Measurements from ENCODE around the gene KRTAP2-3. TPM values are rescaled to one million over a fixed set of nuclear protein-coding genes. Genes with fewer than 3 reads are reported as not detected.
A peak's percentile ranks its signal among the peaks of the same experiment; 100 is the strongest.
"Not testable (repeated sequence)": the region's sequence is repeated elsewhere in the genome, so short reads cannot be mapped to it uniquely, and the experiment has no call there.

The KRTAP2-3 gene
- total RNA-seq (2014; rRNA removed; shearing (Covaris generic)), result not detected in 2 replicates
- polyA plus RNA-seq (2015; cell fraction: cytosol; rRNA removed), result not detected in 2 replicates
- polyA plus RNA-seq (2015; cell fraction: nucleus; rRNA removed), result not detected in 2 replicates

GRCh38 chr17:41060052-41060604, at the start of gene KRTAP2-3:
Gene KRTAP2-3 (minus strand): TSS chr17:41060114. CDS start chr17:41060050, 64 bp downstream.
- DNase-seq (ENCODE audit: low read depth, low spot score), result peak; percentile 80
- in situ Hi-C loops (cut with HindIII; ENCODE audit: low pct_unique_long_range_greater_than_20kb, low sequenced_read_pairs), result no loop called here

- DNase-seq (ENCODE audit: low read depth, low spot score); in situ Hi-C loops (cut with HindIII; ENCODE audit: low pct_unique_long_range_greater_than_20kb, low sequenced_read_pairs): not testable (repeated sequence)
These were observed 48.9 kb upstream of the KRTAP2-3 start for GRCh38 chr17:41108728-41109386.

- no peak for DNase-seq (ENCODE audit: low read depth, low spot score)
- in situ Hi-C loops (cut with HindIII; ENCODE audit: low pct_unique_long_range_greater_than_20kb, low sequenced_read_pairs), result no loop called here
These were observed 48.1 kb upstream of the KRTAP2-3 start for GRCh38 chr17:41107941-41108450.

GRCh38 chr17:41105347-41105746, 45.4 kb upstream of the KRTAP2-3 start, which contains the start of gene KRTAP4-9:
Gene KRTAP4-9 (plus strand): TSS chr17:41105389. CDS start chr17:41105389, 0 bp downstream.
- in situ Hi-C loops (cut with HindIII; ENCODE audit: low pct_unique_long_range_greater_than_20kb, low sequenced_read_pairs), result not testable (repeated sequence)

GRCh38 chr17:41104386-41105038, 44.6 kb upstream of the KRTAP2-3 start:
- in situ Hi-C loops (cut with HindIII; ENCODE audit: low pct_unique_long_range_greater_than_20kb, low sequenced_read_pairs); DNase-seq (ENCODE audit: low read depth, low spot score): not testable (repeated sequence)

More at GRCh38 chr17:41105347-41105746, 45.4 kb upstream of the KRTAP2-3 start, which contains the start of gene KRTAP4-9:
- DNase-seq (ENCODE audit: low read depth, low spot score), result not testable (repeated sequence)

GRCh38 chr17:41103896-41104295, 44.0 kb upstream of the KRTAP2-3 start:
- no peak for DNase-seq (ENCODE audit: low read depth, low spot score)
- in situ Hi-C loops (cut with HindIII; ENCODE audit: low pct_unique_long_range_greater_than_20kb, low sequenced_read_pairs), result no loop called here

- in situ Hi-C loops (cut with HindIII; ENCODE audit: low pct_unique_long_range_greater_than_20kb, low sequenced_read_pairs), result no loop called here
- no peak for DNase-seq (ENCODE audit: low read depth, low spot score)
These were observed 41.8 kb upstream of the KRTAP2-3 start, which contains the start of gene KRTAP4-16 for GRCh38 chr17:41101586-41102259. Gene KRTAP4-16 (minus strand): TSS chr17:41102209. CDS start chr17:41102209, 0 bp downstream.

- peak; percentile 55 for DNase-seq (ENCODE audit: low read depth, low spot score)
- in situ Hi-C loops (cut with HindIII; ENCODE audit: low pct_unique_long_range_greater_than_20kb, low sequenced_read_pairs), result not testable (repeated sequence)
These were observed 40.0 kb upstream of the KRTAP2-3 start for GRCh38 chr17:41099682-41100480.

- no peak for DNase-seq (ENCODE audit: low read depth, low spot score)
- in situ Hi-C loops (cut with HindIII; ENCODE audit: low pct_unique_long_range_greater_than_20kb, low sequenced_read_pairs), result no loop called here
These were observed 38.6 kb upstream of the KRTAP2-3 start for GRCh38 chr17:41098481-41098880.

GRCh38 chr17:41098042-41098441, 38.1 kb upstream of the KRTAP2-3 start, which contains the start of gene KRTAP4-8:
Gene KRTAP4-8 (minus strand): TSS chr17:41098142. CDS start chr17:41098084, 58 bp downstream.
- in situ Hi-C loops (cut with HindIII; ENCODE audit: low pct_unique_long_range_greater_than_20kb, low sequenced_read_pairs), result no loop called here
- DNase-seq (ENCODE audit: low read depth, low spot score), result no peak

- no peak for DNase-seq (ENCODE audit: low read depth, low spot score)
- in situ Hi-C loops (cut with HindIII; ENCODE audit: low pct_unique_long_range_greater_than_20kb, low sequenced_read_pairs), result no loop called here
These were observed 36.1 kb upstream of the KRTAP2-3 start for GRCh38 chr17:41096055-41096454.

GRCh38 chr17:41088760-41089352, 28.9 kb upstream of the KRTAP2-3 start:
- in situ Hi-C loops (cut with HindIII; ENCODE audit: low pct_unique_long_range_greater_than_20kb, low sequenced_read_pairs); DNase-seq (ENCODE audit: low read depth, low spot score): not testable (repeated sequence)

- DNase-seq (ENCODE audit: low read depth, low spot score); in situ Hi-C loops (cut with HindIII; ENCODE audit: low pct_unique_long_range_greater_than_20kb, low sequenced_read_pairs): not testable (repeated sequence)
These were observed 24.4 kb upstream of the KRTAP2-3 start, which contains the start of gene KRTAP4-7 for GRCh38 chr17:41084100-41084856. Gene KRTAP4-7 (plus strand): TSS chr17:41084150. CDS start chr17:41084207, 57 bp downstream.

GRCh38 chr17:41083427-41083826, 23.5 kb upstream of the KRTAP2-3 start:
- in situ Hi-C loops (cut with HindIII; ENCODE audit: low pct_unique_long_range_greater_than_20kb, low sequenced_read_pairs); DNase-seq (ENCODE audit: low read depth, low spot score): not testable (repeated sequence)

GRCh38 chr17:41082626-41083025, 22.7 kb upstream of the KRTAP2-3 start:
- peak; percentile 93 for DNase-seq (ENCODE audit: low read depth, low spot score)
- in situ Hi-C loops (cut with HindIII; ENCODE audit: low pct_unique_long_range_greater_than_20kb, low sequenced_read_pairs), result no loop called here

Measured in SK-MEL-5 (cell line).